Measurements from ENCODE around the gene NOTUM.

Gene NOTUM

GRCh38 chr17:81908793-81909192 is 52.2 kb downstream of the NOTUM start:
- DNase-seq: no peak

GRCh38 chr17:81907219-81908145 is 53.5 kb downstream of the NOTUM start:
- no peak for DNase-seq

- DNase-seq: no peak
These were observed 54.3 kb downstream of the NOTUM start for GRCh38 chr17:81906476-81907218.

- DNase-seq: no peak
These were observed 55.0 kb downstream of the NOTUM start for GRCh38 chr17:81905993-81906392.

- DNase-seq: no peak
These were observed 55.5 kb downstream of the NOTUM start for GRCh38 chr17:81905424-81905875.

GRCh38 chr17:81904600-81905423 is 56.2 kb downstream of the NOTUM start:
- DNase-seq: no peak

- DNase-seq: no peak
These were observed 56.9 kb downstream of the NOTUM start for GRCh38 chr17:81903896-81904599.

- DNase-seq: no peak
These were observed 57.6 kb downstream of the NOTUM start for GRCh38 chr17:81903415-81903831.

GRCh38 chr17:81902653-81903414 is 58.2 kb downstream of the NOTUM start:
- DNase-seq: no peak
